Liver (tissue), 9 donors: Measurements from ENCODE around the gene ARHGAP12. TPM values are rescaled to one million over a fixed set of nuclear protein-coding genes. Genes with fewer than 3 reads are reported as not detected.

Source experiments
- DNase-seq: peaks from one replicate; pipeline ENCODE4 v3.0.0-alpha.2; 2017; ENCODE audit warnings: low spot score
- H3K27ac ChIP-seq, 2 donors: one replicate each; pipeline ENCODE4 v1.7.0; 2013; ENCODE audit warnings: inconsistent platforms in 2 of 2, low read length in 2 of 2, control low read depth in 1 of 2, low read depth in 1 of 2, mild to moderate bottlenecking in 1 of 2
- H3K27me3 ChIP-seq, 4 donors: one replicate each; pipeline versions ENCODE4 v1.6.1 to v1.7.0; 2013; ENCODE audit warnings: low read length in 3 of 4, inconsistent platforms in 1 of 4, mild to moderate bottlenecking in 1 of 4, moderate library complexity in 1 of 4; ENCODE audit not compliant: control insufficient read depth in 4 of 4, insufficient read depth in 4 of 4
- H3K36me3 ChIP-seq, 4 donors: one replicate each; pipeline versions ENCODE4 v1.6.1 to v1.7.0; 2013; ENCODE audit warnings: low read length in 3 of 4, mild to moderate bottlenecking in 3 of 4, low read depth in 1 of 4, moderate library complexity in 1 of 4; ENCODE audit not compliant: control insufficient read depth in 4 of 4, insufficient read depth in 3 of 4
- H3K4me1 ChIP-seq, 4 donors: one replicate each; pipeline versions ENCODE4 v1.6.1 to v1.7.0; 2013; ENCODE audit warnings: low read length in 3 of 4, mild to moderate bottlenecking in 3 of 4, moderate library complexity in 1 of 4; ENCODE audit not compliant: control insufficient read depth in 4 of 4, insufficient read depth in 4 of 4
- H3K4me3 ChIP-seq, 3 donors: one replicate each; pipeline versions ENCODE4 v1.6.1 to v1.7.0; 2013; ENCODE audit warnings: low read length in 3 of 3, control low read depth in 1 of 3, low read depth in 1 of 3, mild to moderate bottlenecking in 1 of 3
- H3K9ac ChIP-seq, 2 donors: one replicate each; pipeline ENCODE4 v1.7.0; 2013; ENCODE audit warnings: low read length in 2 of 2, mild to moderate bottlenecking in 2 of 2, moderate library complexity in 2 of 2, control low read depth in 1 of 2, low read depth in 1 of 2
- H3K9me3 ChIP-seq, 4 donors: one replicate each; pipeline versions ENCODE4 v1.6.1 to v1.7.0; 2013; ENCODE audit warnings: low read length in 3 of 4; ENCODE audit not compliant: control insufficient read depth in 4 of 4
- ATF3 ChIP-seq: IDR thresholded peaks from 2 replicates; pipeline ENCODE4 v1.6.1; 2016; ENCODE audit warnings: antibody characterized with exemption
- EGR1 ChIP-seq, 2 donors: IDR thresholded peaks; 2 replicates each; pipeline ENCODE4 v1.6.1; 2016 to 2018; ENCODE audit warnings: antibody characterized with exemption in 2 of 2, low read depth in 2 of 2
- FOXA1 ChIP-seq: IDR thresholded peaks from 2 replicates; pipeline ENCODE4 v1.6.1; 2016; ENCODE audit warnings: antibody characterized with exemption
- FOXA2 ChIP-seq: IDR thresholded peaks from 2 replicates; pipeline ENCODE4 v1.6.1; 2016; ENCODE audit warnings: antibody characterized with exemption
- GABPA ChIP-seq, 2 donors: IDR thresholded peaks in 1 of 2; conservative IDR thresholded peaks in 1 of 2; 2 replicates each; pipeline ENCODE4 v1.6.1; 2016; ENCODE audit warnings: antibody characterized with exemption in 2 of 2, mild to moderate bottlenecking in 1 of 2, moderate library complexity in 1 of 2
- HNF4A ChIP-seq, 2 donors: conservative IDR thresholded peaks; 2 replicates each; pipeline ENCODE4 v1.6.1; 2016; ENCODE audit warnings: antibody characterized with exemption in 2 of 2, mild to moderate bottlenecking in 2 of 2
- HNF4G ChIP-seq: IDR thresholded peaks from 2 replicates; pipeline ENCODE4 v1.6.1; 2016; ENCODE audit warnings: antibody characterized with exemption
- JUND ChIP-seq, 2 donors: IDR thresholded peaks; 2 replicates each; pipeline ENCODE4 v1.6.1; 2016; ENCODE audit warnings: antibody characterized with exemption in 2 of 2
- MAX ChIP-seq: IDR thresholded peaks from 2 replicates; pipeline ENCODE4 v1.6.1; 2016; ENCODE audit warnings: antibody characterized with exemption
- NR2F2 ChIP-seq: IDR thresholded peaks from 2 replicates; pipeline ENCODE4 v1.6.1; 2016; ENCODE audit warnings: antibody characterized with exemption
- RAD21 ChIP-seq, 2 donors: IDR thresholded peaks; 2 replicates each; pipeline ENCODE4 v1.6.1; 2016; ENCODE audit warnings: antibody characterized with exemption in 2 of 2, mild to moderate bottlenecking in 2 of 2
- REST ChIP-seq: IDR thresholded peaks from 2 replicates; pipeline ENCODE4 v1.6.1; 2016; ENCODE audit warnings: antibody characterized with exemption, mild to moderate bottlenecking
- RXRA ChIP-seq, 2 donors: IDR thresholded peaks; 2 replicates each; pipeline ENCODE4 v1.6.1; 2017 to 2018; ENCODE audit warnings: antibody characterized with exemption in 2 of 2, mild to moderate bottlenecking in 1 of 2
- SP1 ChIP-seq: IDR thresholded peaks from 2 replicates; pipeline ENCODE4 v1.6.1; 2018; ENCODE audit warnings: antibody characterized with exemption, mild to moderate bottlenecking
- TAF1 ChIP-seq: conservative IDR thresholded peaks from 2 replicates; pipeline ENCODE4 v1.6.1; 2016; ENCODE audit warnings: antibody characterized with exemption, mild to moderate bottlenecking
- YY1 ChIP-seq: IDR thresholded peaks from 2 replicates; pipeline ENCODE4 v1.6.1; 2016; ENCODE audit warnings: antibody characterized with exemption, mild to moderate bottlenecking
- ZBTB33 ChIP-seq: IDR thresholded peaks from 2 replicates; pipeline ENCODE4 v1.6.1; 2016; ENCODE audit warnings: antibody characterized with exemption
- WGBS: extraction: QIAGEN DNeasy Blood & Tissue Kit; methylation state at CpG from one replicate; pipeline ENCODE4 v1.1.7; 2013; 5-methylcytosine and 5-hydroxymethylcytosine counted together
- polyA plus RNA-seq, 2 donors: library from polyadenylated mRNA; stranded (reverse) in 1 of 2; unstranded in 1 of 2; fragments of 200-250 nt in 1 of 2; fragments of >200 nt in 1 of 2; fragmentation: Nextera tagmentation in 1 of 2; extraction: Ambion mirVana in 1 of 2; gene quantifications; one replicate each; pipeline versions ENCODE4 v1.2.1 to v1.2.3, GENCODE V29; 2013 to 2015
- total RNA-seq, 2 donors: library from RNA; depleted of rRNA; stranded (reverse); fragments of >200 nt; gene quantifications; one replicate each; pipeline ENCODE4 v1.2.3, GENCODE V29; 2014
- TF ChIP-seq, protein P1 (sequence below): fragments of 150-350 bp; IDR thresholded peaks from 2 replicates; pipeline ENCODE4 v1.5.1; 2017; ENCODE audit warnings: improper control_type of control experiment, low read depth, low read length; ENCODE audit not compliant: missing input control
- donor health status: healthy.
- donor health status: healthy.
- donor health status: healthy.
- donor health status: healthy.
- donor health status: healthy.

The ARHGAP12 gene
- total and polyA plus RNA-seq, 4 donors: 7.0 to 29.1 (median 12.3) TPM

GRCh38 chr10:31905586-31905985, 23.0 kb downstream of the ARHGAP12 start:
- H3K4me1 ChIP-seq: no peaks in the 10 kb centered on the region
- TF ChIP-seq JUND (IDR thresholded peaks at IDR 0.05): no peak
- TF ChIP-seq FOXA2: no peak
- no peak for TF ChIP-seq REST
- no peak for TF ChIP-seq FOXA1
- TF ChIP-seq YY1: no peak
- TF ChIP-seq TAF1: no peak
- no peak for TF ChIP-seq SP1
- TF ChIP-seq RAD21 (IDR thresholded peaks at IDR 0.05): no peak
- no peak for TF ChIP-seq HNF4G
- no peak for TF ChIP-seq GABPA (IDR thresholded peaks at IDR 0.05 in 1 of 2, conservative IDR thresholded peaks at IDR 0.05 in 1 of 2)
- no peak for TF ChIP-seq EGR1 (IDR thresholded peaks at IDR 0.05; ENCODE audit: low read depth in 2 of 2)
- TF ChIP-seq ATF3: no peak
- peaks cover 0 to 12% (median 3%) of the 10 kb centered on the region in 4 donors for H3K36me3 ChIP-seq

GRCh38 chr10:31902625-31903024, 26.0 kb downstream of the ARHGAP12 start:
- 94% methylated on average over 1 of the region's 1 CpG for WGBS
- no peak overlapping the region for H3K27ac ChIP-seq
- peaks cover 0 to 3% (median 0%) of the 10 kb centered on the region in 4 donors for H3K4me1 ChIP-seq
- no peak overlapping the region for H3K9ac ChIP-seq
- H3K36me3 ChIP-seq: peaks cover 0 to 6% (median 0%) of the 10 kb centered on the region in 4 donors
- DNase-seq: no peak
- H3K9me3 ChIP-seq: no peaks in the 10 kb centered on the region
- H3K27me3 ChIP-seq: no peaks in the 10 kb centered on the region
- TF ChIP-seq FOXA1: no peak
- TF ChIP-seq, protein P1, sequence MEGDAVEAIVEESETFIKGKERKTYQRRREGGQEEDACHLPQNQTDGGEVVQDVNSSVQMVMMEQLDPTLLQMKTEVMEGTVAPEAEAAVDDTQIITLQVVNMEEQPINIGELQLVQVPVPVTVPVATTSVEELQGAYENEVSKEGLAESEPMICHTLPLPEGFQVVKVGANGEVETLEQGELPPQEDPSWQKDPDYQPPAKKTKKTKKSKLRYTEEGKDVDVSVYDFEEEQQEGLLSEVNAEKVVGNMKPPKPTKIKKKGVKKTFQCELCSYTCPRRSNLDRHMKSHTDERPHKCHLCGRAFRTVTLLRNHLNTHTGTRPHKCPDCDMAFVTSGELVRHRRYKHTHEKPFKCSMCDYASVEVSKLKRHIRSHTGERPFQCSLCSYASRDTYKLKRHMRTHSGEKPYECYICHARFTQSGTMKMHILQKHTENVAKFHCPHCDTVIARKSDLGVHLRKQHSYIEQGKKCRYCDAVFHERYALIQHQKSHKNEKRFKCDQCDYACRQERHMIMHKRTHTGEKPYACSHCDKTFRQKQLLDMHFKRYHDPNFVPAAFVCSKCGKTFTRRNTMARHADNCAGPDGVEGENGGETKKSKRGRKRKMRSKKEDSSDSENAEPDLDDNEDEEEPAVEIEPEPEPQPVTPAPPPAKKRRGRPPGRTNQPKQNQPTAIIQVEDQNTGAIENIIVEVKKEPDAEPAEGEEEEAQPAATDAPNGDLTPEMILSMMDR: no peak
- no peak for TF ChIP-seq MAX
- no peak for TF ChIP-seq NR2F2
- TF ChIP-seq HNF4A (conservative IDR thresholded peaks at IDR 0.05): no peak
- no peak for TF ChIP-seq EGR1 (IDR thresholded peaks at IDR 0.05; ENCODE audit: low read depth in 2 of 2)
- no peak for TF ChIP-seq TAF1
- no peak for TF ChIP-seq SP1
- TF ChIP-seq ZBTB33: no peak
- TF ChIP-seq RXRA (IDR thresholded peaks at IDR 0.05): no peak
- no peak overlapping the region for H3K4me3 ChIP-seq

More at GRCh38 chr10:31905586-31905985, 23.0 kb downstream of the ARHGAP12 start:
- H3K9ac ChIP-seq: no peak overlapping the region
- 89% methylated on average over 1 of the region's 1 CpG for WGBS
- no peak overlapping the region for H3K27ac ChIP-seq
- no peaks in the 10 kb centered on the region for H3K27me3 ChIP-seq
- H3K4me3 ChIP-seq: no peak overlapping the region
- no peaks in the 10 kb centered on the region for H3K9me3 ChIP-seq
- no peak for DNase-seq
